HG03565 (cell line): ENCODE data around the gene URM1.

ENCODE experiments used
- ATAC-seq: cut with Tn5 transposase; IDR thresholded peaks from one replicate; pipeline ENCODE4 v1.9.1; 2021; ENCODE audit warnings: mild to moderate bottlenecking, moderate library complexity; ENCODE audit not compliant: unreplicated experiment

Gene URM1

GRCh38 chr9:128344931-128345605 is 26.1 kb upstream of the URM1 start:
- ATAC-seq: no peak

DNA sequence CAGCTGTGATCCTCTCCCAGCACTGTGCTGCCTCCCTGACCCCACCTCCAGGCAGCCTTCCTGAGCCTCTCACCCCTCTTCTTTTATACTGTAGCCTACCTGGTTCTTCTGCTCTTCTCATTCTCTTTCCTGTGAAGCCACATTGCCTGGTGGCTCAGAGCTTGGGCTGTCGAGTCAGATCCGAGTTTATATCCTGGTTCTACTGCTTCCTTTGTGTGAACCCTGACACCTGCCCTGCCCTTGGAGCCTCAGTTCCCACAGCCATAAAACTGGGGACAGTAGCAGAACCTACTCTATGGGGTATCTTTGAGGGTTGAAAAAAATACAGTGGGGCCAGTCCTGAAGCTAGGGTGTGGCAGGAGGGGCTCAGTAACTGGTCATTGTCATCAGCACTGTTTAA is 22.0 kb upstream of the URM1 start:
- no peak for ATAC-seq

DNA sequence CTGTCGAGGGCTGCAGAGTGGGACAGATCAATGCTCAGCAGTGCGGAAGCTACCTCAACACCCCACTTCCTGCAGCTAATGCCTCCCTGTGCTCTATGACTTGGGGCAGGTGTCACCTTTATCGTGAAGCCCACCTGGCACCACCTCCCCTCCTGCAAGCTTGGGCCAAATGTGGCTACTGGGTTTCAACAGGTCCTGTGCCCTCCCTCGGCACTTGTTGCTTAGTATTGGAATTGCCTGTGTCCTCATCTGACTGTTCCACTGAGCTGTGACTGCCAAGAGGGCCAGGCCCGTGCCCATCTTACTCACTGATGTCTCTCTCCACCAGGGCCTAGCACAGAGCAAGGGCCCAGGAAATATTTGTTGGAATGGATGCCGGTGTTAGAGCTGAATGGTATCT is 21.4 kb upstream of the URM1 start:
- no peak for ATAC-seq

GRCh38 chr9:128355451-128355850 is 15.7 kb upstream of the URM1 start:
- ATAC-seq: no peak

DNA sequence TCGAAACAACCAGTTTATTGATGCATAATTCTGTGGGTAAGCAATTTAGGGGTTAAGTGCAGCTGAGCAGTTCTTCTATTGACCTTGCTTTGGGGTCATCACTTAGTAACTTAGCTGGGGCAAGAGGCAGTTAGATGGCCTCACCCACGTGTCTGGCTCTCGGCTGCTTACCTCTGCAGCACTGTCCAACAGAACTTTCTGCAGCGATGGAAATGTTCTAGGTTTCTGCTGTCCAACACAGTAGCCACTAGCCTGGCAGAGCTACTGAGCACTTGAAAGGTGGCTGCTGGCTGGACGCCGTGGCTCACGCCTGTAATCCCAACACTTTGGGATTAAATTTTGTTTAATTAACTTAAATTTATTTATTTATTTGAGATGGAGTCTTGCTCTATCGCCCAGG is 13.1 kb upstream of the URM1 start:
- no peak for ATAC-seq

DNA sequence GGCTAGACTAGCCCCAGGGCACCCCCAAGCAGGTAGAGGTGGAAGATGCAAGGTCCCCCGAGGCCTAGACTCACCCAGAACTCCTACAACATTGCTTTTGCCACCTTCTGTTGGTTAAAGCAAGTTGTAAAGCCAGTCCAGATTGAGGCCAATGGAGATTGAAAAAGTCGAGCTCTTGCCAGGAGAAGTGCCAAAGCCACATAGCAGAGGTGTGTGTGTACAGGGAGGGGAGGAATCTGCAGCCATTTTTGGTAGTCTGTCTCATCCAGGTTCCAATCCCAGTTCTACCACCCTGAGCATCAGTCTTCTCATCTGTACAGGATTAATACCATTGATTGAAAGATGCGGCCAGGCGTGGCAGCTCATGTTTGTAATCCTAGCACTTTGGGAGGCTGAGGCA is 12.3 kb upstream of the URM1 start:
- no peak for ATAC-seq

DNA sequence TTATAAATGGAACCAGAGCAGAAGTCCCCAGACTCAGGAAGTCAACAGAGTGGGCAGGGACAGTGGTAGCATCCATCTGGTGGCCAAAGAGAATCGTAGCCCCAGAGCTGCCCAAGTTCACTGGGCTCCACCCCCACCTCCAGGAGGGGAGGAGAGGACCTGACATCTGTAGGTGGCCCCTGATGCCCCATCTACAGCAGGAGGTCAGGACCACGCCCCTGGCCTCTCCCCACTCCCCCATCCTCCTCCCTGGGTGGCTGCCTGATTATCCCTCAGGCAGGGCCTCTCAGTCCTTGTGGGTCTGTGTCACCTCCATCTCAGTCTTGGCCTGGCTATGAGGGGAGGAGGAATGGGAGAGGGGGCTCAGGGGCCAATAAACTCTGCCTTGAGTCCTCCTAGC is 10.3 kb upstream of the URM1 start:
- ATAC-seq: no peak

GRCh38 chr9:128361296-128361985 is 9.7 kb upstream of the URM1 start:
- no peak for ATAC-seq

- ATAC-seq: peak; percentile 54
Measured at GRCh38 chr9:128361986-128362646, 9.1 kb upstream of the URM1 start.

DNA sequence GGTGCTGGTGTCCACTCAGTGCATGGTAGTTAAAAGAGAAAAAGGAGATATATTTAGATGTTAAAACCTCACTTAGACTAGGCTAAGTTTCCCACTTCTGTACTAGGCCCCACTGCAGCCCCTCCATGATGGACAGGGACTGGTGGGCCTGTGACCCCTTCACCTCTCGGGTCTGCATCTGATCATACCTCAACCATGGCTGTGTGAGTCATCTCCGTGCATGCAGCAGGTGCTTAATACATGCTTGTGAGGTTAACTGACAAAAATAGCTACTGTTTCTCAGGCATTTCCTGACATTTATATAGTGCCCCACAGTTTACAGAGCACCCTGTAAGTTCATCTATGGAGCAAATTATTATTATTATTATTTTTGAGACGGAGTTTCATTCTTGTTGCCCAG is 8.4 kb upstream of the URM1 start:
- ATAC-seq: no peak

GRCh38 chr9:128365525-128365924 is 5.6 kb upstream of the URM1 start:
- no peak for ATAC-seq

DNA sequence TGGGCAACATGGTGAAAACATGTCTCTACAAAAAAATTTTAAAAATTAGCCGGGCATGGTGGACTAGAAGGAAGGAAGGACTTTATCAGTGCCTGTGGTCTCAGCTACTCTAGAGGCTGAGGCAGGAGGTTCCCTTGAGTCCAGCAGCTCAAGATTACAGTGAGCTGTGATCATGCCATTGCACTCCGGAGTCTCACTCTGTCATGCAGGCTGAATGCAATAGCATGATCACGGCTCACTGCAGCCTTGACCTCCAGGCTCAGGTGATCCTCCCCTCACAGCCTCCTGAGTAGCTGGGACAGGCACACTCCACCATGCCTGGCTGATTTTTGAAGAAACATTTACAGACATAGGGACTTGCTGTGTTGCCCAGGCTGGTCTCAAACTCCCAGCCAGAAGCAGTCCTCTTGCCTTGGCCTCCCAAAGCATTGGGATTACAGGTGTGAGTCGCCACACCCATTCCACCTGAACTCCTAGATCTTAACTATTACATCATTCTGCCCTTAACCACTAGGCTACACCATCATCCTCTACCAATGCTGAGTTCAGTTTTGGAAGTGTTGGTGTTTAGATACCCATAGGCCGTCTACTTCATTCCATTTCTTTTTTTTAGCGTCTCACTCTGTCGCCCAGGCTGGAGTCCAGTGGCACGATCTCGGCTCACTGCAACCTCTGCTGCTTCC is 2.0 kb upstream of the URM1 start:
- ATAC-seq: no peak

DNA sequence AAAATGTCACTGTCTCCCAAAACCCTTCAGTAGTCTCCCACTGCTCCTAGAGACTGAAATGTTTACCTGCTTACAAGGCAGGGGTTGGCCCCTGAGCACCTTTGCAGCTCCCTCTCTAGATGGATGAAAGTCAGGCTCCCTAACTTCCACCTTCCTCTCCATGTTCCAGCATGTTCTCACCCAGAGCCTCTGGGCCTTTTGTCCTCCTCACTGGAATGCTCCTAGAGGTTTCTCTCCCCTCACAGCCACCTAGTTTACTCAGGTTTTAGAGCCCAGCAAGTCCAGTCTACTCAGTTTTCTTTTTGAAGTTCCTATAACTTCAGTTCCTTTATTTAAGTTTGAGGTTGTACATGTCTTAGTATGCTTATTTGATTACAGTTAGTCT is 815 bp upstream of the URM1 start:
- no peak for ATAC-seq

DNA sequence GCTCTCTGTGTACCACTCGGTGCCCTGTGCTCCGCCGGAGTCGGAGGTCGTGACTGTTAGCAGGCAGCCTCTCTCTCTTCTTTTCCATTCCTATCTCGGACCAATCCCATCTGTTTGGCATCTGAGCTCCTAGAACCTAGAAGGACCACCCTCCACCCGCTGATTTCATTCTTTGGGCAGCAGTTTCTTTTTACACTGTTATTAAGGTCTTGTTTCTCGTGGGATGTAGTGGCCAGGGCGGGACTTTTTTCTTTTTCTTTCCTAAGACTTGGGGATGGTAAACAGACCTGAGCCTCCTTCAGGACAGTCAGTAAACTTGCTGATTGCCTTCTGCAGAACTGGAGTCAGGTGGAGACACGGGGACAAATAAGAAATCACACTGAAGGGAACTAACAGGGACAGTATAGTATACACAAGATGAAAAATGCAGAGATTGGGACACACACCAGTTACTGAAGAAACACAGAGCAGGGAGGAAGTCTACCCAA is 500 bp downstream of the URM1 start:
- ATAC-seq: no peak

GRCh38 chr9:128372188-128372641 is 1.0 kb downstream of the URM1 start:
- ATAC-seq: no peak

GRCh38 chr9:128372784-128373183 is 1.6 kb downstream of the URM1 start:
- no peak for ATAC-seq

GRCh38 chr9:128374221-128374675 is 3.1 kb downstream of the URM1 start:
- no peak for ATAC-seq

DNA sequence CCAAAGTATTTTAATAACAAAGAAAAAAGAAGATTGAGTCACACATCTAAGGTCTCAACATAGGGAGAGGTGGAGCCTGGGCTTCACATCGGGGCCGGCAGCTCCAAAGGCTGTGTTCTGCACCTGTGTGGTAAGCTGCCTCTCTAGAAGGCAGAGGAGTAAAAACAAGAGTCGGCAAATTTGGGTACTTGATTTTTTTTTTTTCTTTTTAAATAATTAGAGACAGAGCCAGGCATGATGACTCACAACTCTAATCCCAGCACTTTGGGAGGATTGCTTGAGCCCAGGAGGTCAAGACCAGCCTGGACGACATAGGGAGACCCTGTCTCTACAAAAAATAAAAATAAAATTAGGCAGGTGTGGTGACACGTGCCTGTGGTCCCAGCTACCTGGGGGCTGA is 4.7 kb downstream of the URM1 start:
- no peak for ATAC-seq

- no peak for ATAC-seq
Measured at GRCh38 chr9:128382261-128382660, 11.1 kb downstream of the URM1 start.

DNA sequence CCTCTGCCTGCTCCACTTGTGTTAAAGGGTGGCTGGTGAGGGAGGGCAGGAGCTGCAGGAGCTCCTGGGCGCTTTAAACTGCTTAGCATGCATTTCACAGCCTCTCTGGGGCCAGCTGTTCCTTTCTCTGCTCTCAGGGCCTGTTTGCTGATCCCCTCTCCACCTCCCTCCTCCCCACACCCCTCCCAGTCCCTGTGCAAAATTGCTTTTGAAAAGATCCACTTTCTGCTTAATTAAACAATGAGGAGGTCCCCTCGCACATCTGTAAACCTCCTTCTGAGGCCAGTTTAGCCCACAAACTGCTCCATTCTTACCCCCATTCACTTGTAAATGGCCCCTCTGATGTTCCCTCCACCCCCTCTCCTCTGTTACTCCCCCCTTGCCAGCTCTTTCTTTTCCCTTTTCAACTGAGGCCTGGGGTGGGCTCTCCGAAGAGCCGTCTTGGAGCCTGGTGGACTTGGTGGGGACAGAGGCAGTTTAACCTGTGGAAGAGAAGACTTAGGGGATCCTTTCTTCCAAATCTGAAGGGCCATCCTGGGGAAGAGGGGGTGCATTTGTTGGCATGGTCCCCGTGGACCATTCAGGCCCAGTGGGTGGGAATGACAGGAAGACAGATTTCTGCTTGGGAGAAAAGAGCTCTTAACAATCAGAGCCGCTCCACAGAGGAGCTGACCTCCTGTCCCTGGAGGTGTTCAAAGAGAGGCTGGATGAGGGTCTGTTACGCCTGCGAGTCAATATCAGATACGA is 12.0 kb downstream of the URM1 start:
- ATAC-seq: no peak

DNA sequence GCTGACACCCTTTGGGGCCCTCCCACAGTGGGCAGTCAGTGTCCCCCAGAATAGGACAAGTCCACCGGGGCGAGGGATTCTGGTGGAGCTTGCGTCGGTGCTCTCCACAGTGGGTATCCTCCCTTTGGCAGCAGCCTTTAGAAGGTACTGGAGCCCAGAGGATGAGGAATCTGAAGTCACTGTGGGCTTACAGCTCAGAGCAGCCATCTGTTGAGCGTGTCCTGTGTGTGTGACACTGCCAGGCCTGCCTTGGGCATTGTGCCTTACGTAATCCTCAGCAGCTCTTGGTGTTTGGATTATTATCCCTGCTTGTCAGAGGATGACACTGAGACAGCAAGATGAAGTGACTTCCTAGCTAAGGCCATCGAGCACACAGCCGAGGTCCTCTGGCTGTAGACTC is 12.6 kb downstream of the URM1 start:
- ATAC-seq: no peak
